ENCODE measurements around the gene CD207. TPM values are rescaled to one million over a fixed set of nuclear protein-coding genes. Genes with fewer than 3 reads are reported as not detected.

CD207 gene
- total RNA-seq, 1 donor from 2014 or later: not detected

GRCh38 chr2:70784320-70784719 lies 51.3 kb downstream of the CD207 start:
- no peak overlapping the region for H3K4me3 ChIP-seq (ENCODE audit: low read depth, low read length)
- no peak for TF ChIP-seq CTCF (conservative IDR thresholded peaks at IDR 0.05; ENCODE audit: low read depth, low read length)
- no peak for DNase-seq (ENCODE audit: low read depth)

Other genes starting within 250 kb of the CD207 start
- 21.3 and 23.0 TPM in 2 replicates for gene ADD2, start 67.6 kb downstream of the CD207 start, total RNA-seq
- gene FIGLA, start 45.2 kb downstream of the CD207 start, total RNA-seq: not detected in 2 replicates
- gene CLEC4F, start 15.2 kb downstream of the CD207 start, total RNA-seq: not detected in 2 replicates
- 0.12 and 0.51 TPM in 2 replicates for gene VAX2, start 64.8 kb upstream of the CD207 start, total RNA-seq
- gene ATP6V1B1, start 100.1 kb upstream of the CD207 start, total RNA-seq: 0.81 TPM in 1 of 2 replicates, not detected in the other
- 0.58 and 0.75 TPM in 2 replicates for gene ANKRD53, start 142.8 kb upstream of the CD207 start, total RNA-seq
- 12.3 and 39.6 TPM in 2 replicates for gene TEX261, start 159.1 kb upstream of the CD207 start, total RNA-seq
- 100 and 119 TPM in 2 replicates for gene NAGK, start 232.8 kb upstream of the CD207 start, total RNA-seq

Measured in epithelial cell of proximal tubule (primary cell).